HEK293T (cell line): ENCODE measurements around the gene RNH1.

ENCODE experiments used
- ARNT ChIP-seq: fragments of 450-650 bp; IDR thresholded peaks from 2 replicates; pipeline ENCODE4 v1.6.1; 2017; ENCODE audit warnings: mild to moderate bottlenecking
- BHLHE40 ChIP-seq: fragments of 450-650 bp; IDR thresholded peaks from 2 replicates; pipeline ENCODE4 v1.6.1; 2016; ENCODE audit warnings: mild to moderate bottlenecking, moderate library complexity, borderline replicate concordance
- FOXA1 ChIP-seq: fragments of 450-650 bp; IDR thresholded peaks from 2 replicates; pipeline ENCODE4 v1.6.1; 2016; ENCODE audit warnings: mild to moderate bottlenecking
- FOXM1 ChIP-seq: fragments of 450-650 bp; IDR thresholded peaks from 2 replicates; pipeline ENCODE4 v1.6.1; 2017; ENCODE audit warnings: mild to moderate bottlenecking, borderline replicate concordance
- L3MBTL2 ChIP-seq: fragments of 450-650 bp; conservative IDR thresholded peaks from 2 replicates; pipeline ENCODE4 v1.6.1; 2016; ENCODE audit warnings: mild to moderate bottlenecking
- SUZ12 ChIP-seq: fragments of 450-650 bp; IDR thresholded peaks from 2 replicates; pipeline ENCODE4 v1.6.1; 2016; ENCODE audit warnings: mild to moderate bottlenecking
- ZNF384 ChIP-seq: fragments of 450-650 bp; IDR thresholded peaks from 2 replicates; pipeline ENCODE4 v1.6.1; 2016

DNA sequence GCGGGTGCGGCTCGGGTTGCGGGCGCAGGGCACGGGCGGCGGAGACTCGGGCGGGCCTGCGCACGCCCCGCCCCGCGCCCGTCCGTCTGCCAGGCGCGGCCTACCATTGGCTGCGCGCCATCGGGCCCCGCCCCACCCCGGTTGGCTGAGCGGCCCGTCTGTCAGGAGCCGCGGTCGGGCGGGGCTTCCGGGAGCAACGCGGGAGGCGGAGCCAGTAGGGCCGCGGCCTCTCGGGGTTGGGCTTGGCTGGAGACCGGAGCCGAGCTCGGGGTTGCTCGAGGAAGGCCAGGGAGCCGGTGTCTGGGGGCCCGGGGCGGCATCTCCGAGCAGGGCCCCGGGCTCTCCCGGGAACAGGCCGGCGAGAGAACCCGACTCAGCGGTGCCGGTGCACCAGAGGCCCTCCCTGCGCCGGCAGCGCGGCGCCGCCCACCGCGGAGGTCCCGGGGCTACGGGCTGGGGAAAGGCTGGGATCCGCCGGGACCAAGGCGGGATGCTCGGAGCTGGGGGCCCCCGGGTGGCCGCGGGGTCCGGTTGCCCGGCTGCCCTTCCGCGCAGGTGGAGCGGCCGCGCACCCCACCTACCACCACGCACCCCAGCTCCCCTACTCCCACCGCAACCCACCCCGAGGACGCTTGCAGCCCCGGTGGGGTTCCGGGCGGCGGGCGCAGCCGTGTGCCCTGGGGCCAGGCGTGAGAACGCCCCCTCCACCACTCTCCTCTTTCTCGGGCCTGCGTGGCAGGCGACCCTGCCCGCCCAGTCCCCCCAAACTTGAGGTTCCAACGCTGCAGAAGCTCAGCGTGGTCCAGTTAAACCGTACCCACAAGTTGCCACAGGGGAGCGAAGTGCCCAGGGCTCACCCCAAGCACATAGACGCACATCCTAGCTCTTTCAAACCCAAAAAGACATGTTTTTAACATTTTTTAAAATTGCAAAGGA lies 28.7 kb upstream of the RNH1 start, which contains the start of gene HRAS:
- no peak for TF ChIP-seq L3MBTL2
- no peak for TF ChIP-seq BHLHE40
- TF ChIP-seq ARNT, result no peak
- TF ChIP-seq FOXM1, result no peak
- TF ChIP-seq SUZ12, result no peak
- TF ChIP-seq ZNF384, result no peak
- TF ChIP-seq FOXA1, result no peak
